ENCODE measurements around the gene BCL2L13. TPM values are rescaled to one million over a fixed set of nuclear protein-coding genes. Genes with fewer than 3 reads are reported as not detected.

Gene BCL2L13
- total RNA-seq, 1 experiment from 2014 or later: 52.9 TPM

- Histone ChIP-seq H3K36me3 (ENCODE audit: insufficient read depth, low read length, poor library complexity, severe bottlenecking) (peaks cover 21% of the 10 kb centered on the region), H3K27me3 (replicated peaks; ENCODE audit: insufficient read depth, low read depth, low read length, poor library complexity) (no peaks in the 10 kb centered on the region), H3K27ac (ENCODE audit: low read depth, low read length, poor library complexity, severe bottlenecking) (no peak overlapping the region), H3K4me3 (ENCODE audit: low read depth, low read length, poor library complexity, severe bottlenecking) (no peak overlapping the region), H3K9me3 (ENCODE audit: low read depth, low read length, poor library complexity, severe bottlenecking) (no peaks in the 10 kb centered on the region), H3K4me1 (ENCODE audit: insufficient read depth, low read length, poor library complexity, severe bottlenecking) (peaks cover 4% of the 10 kb centered on the region)
- intact Hi-C loops (cut with micrococcal nuclease; ENCODE audit: unreplicated experiment): no loop called here
- TF ChIP-seq EZH2 (IDR thresholded peaks at IDR 0.05; ENCODE audit: borderline replicate concordance, low read depth, low read length, poor library complexity, severe bottlenecking): no peak
- TF ChIP-seq, protein P1, sequence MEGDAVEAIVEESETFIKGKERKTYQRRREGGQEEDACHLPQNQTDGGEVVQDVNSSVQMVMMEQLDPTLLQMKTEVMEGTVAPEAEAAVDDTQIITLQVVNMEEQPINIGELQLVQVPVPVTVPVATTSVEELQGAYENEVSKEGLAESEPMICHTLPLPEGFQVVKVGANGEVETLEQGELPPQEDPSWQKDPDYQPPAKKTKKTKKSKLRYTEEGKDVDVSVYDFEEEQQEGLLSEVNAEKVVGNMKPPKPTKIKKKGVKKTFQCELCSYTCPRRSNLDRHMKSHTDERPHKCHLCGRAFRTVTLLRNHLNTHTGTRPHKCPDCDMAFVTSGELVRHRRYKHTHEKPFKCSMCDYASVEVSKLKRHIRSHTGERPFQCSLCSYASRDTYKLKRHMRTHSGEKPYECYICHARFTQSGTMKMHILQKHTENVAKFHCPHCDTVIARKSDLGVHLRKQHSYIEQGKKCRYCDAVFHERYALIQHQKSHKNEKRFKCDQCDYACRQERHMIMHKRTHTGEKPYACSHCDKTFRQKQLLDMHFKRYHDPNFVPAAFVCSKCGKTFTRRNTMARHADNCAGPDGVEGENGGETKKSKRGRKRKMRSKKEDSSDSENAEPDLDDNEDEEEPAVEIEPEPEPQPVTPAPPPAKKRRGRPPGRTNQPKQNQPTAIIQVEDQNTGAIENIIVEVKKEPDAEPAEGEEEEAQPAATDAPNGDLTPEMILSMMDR (conservative IDR thresholded peaks at IDR 0.05; ENCODE audit: low read depth, low read length): no peak
- CTCF ChIA-PET: no interaction called here
- no peak for DNase-seq (ENCODE audit: low spot score)
- POLR2A ChIA-PET (ENCODE audit: low non-redundant PET): interaction anchor here (0.7 kb wide), 1 partner anchor 162 kb away, joined by 27 read pairs; the partner anchor contains the start of gene SLC25A18
- BruUV-seq (replicated peaks): no TSS peak
These were observed 86.9 kb downstream of the BCL2L13 start for GRCh38 chr22:17725500-17725796.

DNA sequence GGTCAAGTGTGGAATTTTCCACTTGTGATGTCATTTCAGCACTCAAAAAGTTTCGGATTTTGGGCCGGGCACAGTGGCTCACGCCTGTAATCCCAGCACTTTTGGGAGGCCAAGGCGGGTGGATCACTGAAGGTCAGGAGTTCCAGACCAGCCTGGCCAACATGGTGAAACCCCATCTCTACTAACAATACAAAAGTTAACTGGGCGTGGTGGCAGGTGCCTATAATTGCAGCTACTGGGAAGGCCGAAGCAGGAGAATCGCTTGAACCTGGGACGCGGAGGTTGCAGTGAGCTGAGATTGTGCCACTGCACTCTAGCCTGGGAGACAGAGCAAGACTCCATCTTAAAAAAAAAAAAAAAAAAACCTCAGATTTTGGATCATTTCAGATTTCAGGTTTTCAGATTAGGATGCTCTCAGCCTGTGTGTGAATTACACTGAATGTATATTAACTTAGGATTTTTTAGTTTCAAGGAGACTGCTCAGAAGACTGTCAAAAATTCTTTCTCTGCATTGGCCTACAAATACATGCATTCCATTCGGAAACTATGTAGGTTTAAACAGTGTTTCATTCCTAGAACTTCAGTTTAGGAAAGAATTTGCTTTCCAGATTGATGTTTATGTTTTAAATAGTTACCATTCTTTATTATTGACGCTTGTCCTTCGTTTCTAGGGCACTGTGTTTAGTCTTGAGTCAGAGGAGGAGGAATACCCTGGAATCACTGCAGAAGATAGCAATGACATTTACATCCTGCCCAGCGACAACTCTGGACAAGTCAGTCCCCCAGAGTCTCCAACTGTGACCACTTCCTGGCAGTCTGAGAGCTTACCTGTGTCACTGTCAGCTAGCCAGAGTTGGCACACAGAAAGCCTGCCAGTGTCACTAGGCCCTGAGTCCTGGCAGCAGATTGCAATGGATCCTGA is 87.7 kb downstream of the BCL2L13 start:
- CTCF ChIA-PET: no interaction called here
- TF ChIP-seq EZH2 (IDR thresholded peaks at IDR 0.05; ENCODE audit: borderline replicate concordance, low read depth, low read length, poor library complexity, severe bottlenecking): no peak
- TF ChIP-seq, protein P1 (conservative IDR thresholded peaks at IDR 0.05; ENCODE audit: low read depth, low read length): no peak
- Histone ChIP-seq H3K9me3 (ENCODE audit: low read depth, low read length, poor library complexity, severe bottlenecking) (no peaks in the 10 kb centered on the region), H3K4me1 (ENCODE audit: insufficient read depth, low read length, poor library complexity, severe bottlenecking) (peaks cover 4% of the 10 kb centered on the region), H3K4me3 (ENCODE audit: low read depth, low read length, poor library complexity, severe bottlenecking) (no peak overlapping the region), H3K36me3 (ENCODE audit: insufficient read depth, low read length, poor library complexity, severe bottlenecking) (peaks cover 24% of the 10 kb centered on the region), H3K27me3 (replicated peaks; ENCODE audit: insufficient read depth, low read depth, low read length, poor library complexity) (no peaks in the 10 kb centered on the region), H3K27ac (ENCODE audit: low read depth, low read length, poor library complexity, severe bottlenecking) (no peak overlapping the region)
- no TSS peak for BruUV-seq (replicated peaks)
- intact Hi-C loops (cut with micrococcal nuclease; ENCODE audit: unreplicated experiment): no loop called here
- POLR2A ChIA-PET (ENCODE audit: low non-redundant PET): interaction anchor here (0.7 kb wide), 1 partner anchor 163 kb away, joined by 27 read pairs; the partner anchor contains the start of gene SLC25A18
- no peak for DNase-seq (ENCODE audit: low spot score)

DNA sequence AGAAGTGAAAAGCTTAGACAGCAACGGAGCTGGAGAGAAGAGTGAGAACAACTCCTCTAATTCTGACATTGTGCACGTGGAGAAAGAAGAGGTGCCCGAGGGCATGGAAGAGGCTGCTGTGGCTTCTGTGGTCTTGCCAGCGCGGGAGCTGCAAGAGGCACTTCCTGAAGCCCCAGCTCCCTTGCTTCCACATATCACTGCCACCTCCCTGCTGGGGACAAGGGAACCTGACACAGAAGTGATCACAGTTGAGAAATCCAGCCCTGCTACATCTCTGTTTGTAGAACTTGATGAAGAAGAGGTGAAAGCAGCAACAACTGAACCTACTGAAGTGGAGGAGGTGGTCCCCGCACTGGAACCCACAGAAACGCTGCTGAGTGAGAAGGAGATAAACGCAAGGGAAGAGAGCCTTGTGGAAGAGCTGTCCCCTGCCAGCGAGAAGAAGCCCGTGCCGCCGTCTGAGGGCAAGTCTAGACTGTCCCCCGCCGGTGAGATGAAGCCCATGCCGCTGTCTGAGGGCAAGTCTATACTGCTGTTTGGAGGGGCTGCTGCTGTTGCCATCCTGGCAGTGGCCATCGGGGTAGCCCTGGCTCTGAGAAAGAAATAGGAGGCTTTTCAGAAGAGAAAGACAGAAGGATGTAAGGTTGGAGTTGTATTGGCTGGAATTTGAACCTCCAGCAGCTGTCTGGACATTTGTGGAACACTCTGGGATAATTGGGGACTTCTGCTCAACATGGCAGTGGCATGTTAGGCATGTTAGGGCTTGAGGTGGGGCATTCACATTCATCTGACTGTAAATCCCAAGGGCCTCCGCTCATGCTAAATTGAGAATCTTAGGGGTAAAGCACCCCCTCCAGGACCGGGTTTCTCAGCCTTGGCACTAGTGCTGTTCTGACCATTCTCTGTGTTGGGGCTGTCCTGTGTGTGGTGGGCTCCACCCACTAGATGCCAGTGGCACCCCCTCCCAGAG is 88.7 kb downstream of the BCL2L13 start:
- no peaks in the 10 kb centered on the region for H3K27me3 ChIP-seq (replicated peaks; ENCODE audit: insufficient read depth, low read depth, low read length, poor library complexity)
- no TSS peak for BruUV-seq (replicated peaks)
- TF ChIP-seq, protein P1 (conservative IDR thresholded peaks at IDR 0.05; ENCODE audit: low read depth, low read length): no peak
- no peak for TF ChIP-seq EZH2 (IDR thresholded peaks at IDR 0.05; ENCODE audit: borderline replicate concordance, low read depth, low read length, poor library complexity, severe bottlenecking)
- peaks cover 5% of the 10 kb centered on the region for H3K4me1 ChIP-seq (ENCODE audit: insufficient read depth, low read length, poor library complexity, severe bottlenecking)
- no peak overlapping the region for H3K27ac ChIP-seq (ENCODE audit: low read depth, low read length, poor library complexity, severe bottlenecking)
- POLR2A ChIA-PET (ENCODE audit: low non-redundant PET): no interaction called here
- H3K36me3 ChIP-seq (ENCODE audit: insufficient read depth, low read length, poor library complexity, severe bottlenecking): peaks cover 24% of the 10 kb centered on the region
- H3K4me3 ChIP-seq (ENCODE audit: low read depth, low read length, poor library complexity, severe bottlenecking): no peak overlapping the region
- intact Hi-C loops (cut with micrococcal nuclease; ENCODE audit: unreplicated experiment): no loop called here
- CTCF ChIA-PET: no interaction called here
- DNase-seq (ENCODE audit: low spot score): no peak
- H3K9me3 ChIP-seq (ENCODE audit: low read depth, low read length, poor library complexity, severe bottlenecking): no peaks in the 10 kb centered on the region
